Astrocyte (in vitro differentiated cells and primary cell): ENCODE results near the gene FANCL.
"Not testable (repeated sequence)": the region's sequence is repeated elsewhere in the genome, so short reads cannot be mapped to it uniquely, and the experiment has no call there.

Experiments used
- CTCF ChIP-seq: IDR thresholded peaks from 2 replicates; pipeline ENCODE4 v1.5.1; 2011; ENCODE audit warnings: low read depth, mild to moderate bottlenecking, inconsistent platforms, low read length, moderate library complexity; ENCODE audit not compliant: insufficient read depth
- EZH2 ChIP-seq: IDR thresholded peaks from 2 replicates; pipeline ENCODE4 v1.6.1; 2012; ENCODE audit warnings: mild to moderate bottlenecking, low read length, inconsistent platforms; ENCODE audit not compliant: insufficient read depth

GRCh38 chr2:58169845-58170244 is 71.3 kb downstream of the FANCL start:
- not testable (repeated sequence) for TF ChIP-seq EZH2, CTCF
